ENCODE results near the gene GOLT1A.

Gene GOLT1A

GRCh38 chr1:204218552-204218951 lies 4.8 kb upstream of the GOLT1A start:
- no peak for DNase-seq (ENCODE audit: low read depth, low spot score)

GRCh38 chr1:204217648-204218000 lies 3.8 kb upstream of the GOLT1A start:
- DNase-seq (ENCODE audit: low read depth, low spot score): no peak

- DNase-seq (ENCODE audit: low read depth, low spot score): no peak
These were observed 3.3 kb upstream of the GOLT1A start for GRCh38 chr1:204216880-204217647.

- no peak for DNase-seq (ENCODE audit: low read depth, low spot score)
These were observed 2.4 kb upstream of the GOLT1A start for GRCh38 chr1:204216236-204216635.

GRCh38 chr1:204212715-204213114 lies 1.1 kb downstream of the GOLT1A start:
- DNase-seq (ENCODE audit: low read depth, low spot score): no peak

- no peak for DNase-seq (ENCODE audit: low read depth, low spot score)
These were observed 2.7 kb downstream of the GOLT1A start for GRCh38 chr1:204211046-204211445.

- no peak for DNase-seq (ENCODE audit: low read depth, low spot score)
These were observed 6.6 kb downstream of the GOLT1A start for GRCh38 chr1:204207136-204207616.

GRCh38 chr1:204206121-204206520 lies 7.7 kb downstream of the GOLT1A start:
- no peak for DNase-seq (ENCODE audit: low read depth, low spot score)

GRCh38 chr1:204205486-204205885 lies 8.3 kb downstream of the GOLT1A start:
- no peak for DNase-seq (ENCODE audit: low read depth, low spot score)

GRCh38 chr1:204204944-204205343 lies 8.8 kb downstream of the GOLT1A start:
- DNase-seq (ENCODE audit: low read depth, low spot score): no peak

GRCh38 chr1:204203206-204203767 lies 10.5 kb downstream of the GOLT1A start:
- no peak for DNase-seq (ENCODE audit: low read depth, low spot score)

- no peak for DNase-seq (ENCODE audit: low read depth, low spot score)
These were observed 11.3 kb downstream of the GOLT1A start for GRCh38 chr1:204202481-204202880.

GRCh38 chr1:204201348-204202040 lies 12.3 kb downstream of the GOLT1A start:
- no peak for DNase-seq (ENCODE audit: low read depth, low spot score)

- no peak for DNase-seq (ENCODE audit: low read depth, low spot score)
These were observed 14.2 kb downstream of the GOLT1A start for GRCh38 chr1:204199579-204199978.

GRCh38 chr1:204198348-204199340 lies 15.1 kb downstream of the GOLT1A start:
- no peak for DNase-seq (ENCODE audit: low read depth, low spot score)

GRCh38 chr1:204197068-204197467 lies 16.7 kb downstream of the GOLT1A start:
- no peak for DNase-seq (ENCODE audit: low read depth, low spot score)

- DNase-seq (ENCODE audit: low read depth, low spot score): no peak
These were observed 17.6 kb downstream of the GOLT1A start, which contains the start of gene KISS1 for GRCh38 chr1:204196068-204196795. KISS1 (minus strand) TSS chr1:204196491; CDS start chr1:204192876, 3,615 bp downstream.

GRCh38 chr1:204194771-204195170 lies 19.0 kb downstream of the GOLT1A start:
- no peak for DNase-seq (ENCODE audit: low read depth, low spot score)

- no peak for DNase-seq (ENCODE audit: low read depth, low spot score)
These were observed 19.7 kb downstream of the GOLT1A start for GRCh38 chr1:204194080-204194479.

GRCh38 chr1:204192589-204193352 lies 21.0 kb downstream of the GOLT1A start:
- no peak for DNase-seq (ENCODE audit: low read depth, low spot score)

Data from smooth muscle cell of the brain vasculature (primary cell).